Esophagus squamous epithelium (tissue), 5 donors: ENCODE measurements around the gene COQ9. TPM values are rescaled to one million over a fixed set of nuclear protein-coding genes. Genes with fewer than 3 reads are reported as not detected.
A peak's percentile ranks its signal among the peaks of the same experiment; 100 is the strongest.

Source experiments
- DNase-seq: peaks from one replicate; lab custom pipeline; 2025; lab: John Stamatoyannopoulos, UW
- H3K27ac ChIP-seq, 4 donors: fragments of 200-600 bp; sonication (generic); one replicate each; pipeline ENCODE4 v1.5.1; 2016 to 2019; ENCODE audit warnings: mild to moderate bottlenecking in 1 of 4
- H3K27me3 ChIP-seq, 4 donors: fragments of 200-600 bp; sonication (generic); 1 replicate in 3 of 4; 2 replicates in 1 of 4; pipeline versions ENCODE4 v1.5.1 to v1.6.0; 2017 to 2021; ENCODE audit warnings: antibody characterized with exemption in 1 of 4
- H3K36me3 ChIP-seq, 3 donors: fragments of 200-600 bp; sonication (generic); one replicate each; pipeline ENCODE4 v1.5.1; 2016 to 2019
- H3K4me1 ChIP-seq, 3 donors: fragments of 200-600 bp; sonication (generic); one replicate each; pipeline ENCODE4 v1.5.1; 2017 to 2019
- H3K4me3 ChIP-seq, 4 donors: fragments of 200-600 bp; sonication (generic); 1 replicate in 3 of 4; 2 replicates in 1 of 4; pipeline ENCODE4 v1.5.1; 2016 to 2019; ENCODE audit warnings: mild to moderate bottlenecking in 2 of 4, moderate library complexity in 1 of 4
- H3K9me3 ChIP-seq, 3 donors: fragments of 200-600 bp; sonication (generic); one replicate each; pipeline ENCODE4 v1.5.1; 2016 to 2019
- CTCF ChIP-seq, 6 experiments: fragments of 450-650 bp in 4 of 6; fragments of 200-600 bp in 2 of 6; sonication (generic) in 2 of 6; IDR thresholded peaks; one replicate each; pipeline ENCODE4 v1.5.1; 2016 to 2019; ENCODE audit warnings: antibody characterized with exemption in 6 of 6, mild to moderate bottlenecking in 4 of 6, moderate library complexity in 4 of 6
- POLR2A ChIP-seq, 4 donors: fragments of 450-650 bp; IDR thresholded peaks; one replicate each; pipeline ENCODE4 v1.6.1; 2017; ENCODE audit warnings: antibody characterized with exemption in 4 of 4, mild to moderate bottlenecking in 4 of 4, moderate library complexity in 3 of 4
- WGBS, 2 donors: methylation state at CpG; one replicate each; pipeline ENCODE4 v1.1.5; 2018; 5-methylcytosine and 5-hydroxymethylcytosine counted together
- intact Hi-C: fragments of 100-400 bp; cut with DNase I; formaldehyde crosslinking; loops from one replicate; pipeline ENCODE4 v1.15.0; 2022
- total RNA-seq, 4 donors: library from RNA; depleted of rRNA; stranded (reverse); fragments of >200 nt; gene quantifications; one replicate each; pipeline ENCODE4 v1.1.0, GENCODE V29; 2016
- donor health status: DM: yes; HTN: yes; CAD: no.

COQ9 gene
- total RNA-seq, 4 donors from 2014 or later: 43.6 to 62.0 (median 53.4) TPM

- no peak for TF ChIP-seq POLR2A (IDR thresholded peaks at IDR 0.05)
- TF ChIP-seq CTCF (IDR thresholded peaks at IDR 0.05): no peak
- Histone ChIP-seq H3K4me3 (no peak overlapping the region), H3K9me3 (no peaks in the 10 kb centered on the region), H3K27me3 (no peaks in the 10 kb centered on the region), H3K4me1 (peaks cover 9 to 54% (median 17%) of the 10 kb centered on the region in 3 donors), H3K36me3 (peaks cover 13 to 94% (median 35%) of the 10 kb centered on the region in 3 donors), H3K27ac (no peak overlapping the region)
- intact Hi-C loops: loop anchor here (10.0 kb wide), 1 partner anchor 51 kb away; no protein-coding TSS in a partner anchor
- DNase-seq: no peak
- 67 to 85% methylated on average over 3 of the region's 8 CpGs for WGBS, 2 donors
These were observed 26.6 kb downstream of the COQ9 start for GRCh38 chr16:57473906-57474305.

GRCh38 chr16:57474671-57475661, 27.7 kb downstream of the COQ9 start:
- H3K36me3 ChIP-seq: peaks cover 6 to 88% (median 27%) of the 10 kb centered on the region in 3 donors
- no peak overlapping the region for H3K4me3 ChIP-seq
- H3K9me3 ChIP-seq: no peaks in the 10 kb centered on the region
- DNase-seq: no peak
- no peak overlapping the region for H3K27ac ChIP-seq
- peaks cover 18 to 57% (median 27%) of the 10 kb centered on the region in 3 donors for H3K4me1 ChIP-seq
- TF ChIP-seq POLR2A (IDR thresholded peaks at IDR 0.05) (no peak), CTCF (IDR thresholded peaks at IDR 0.05) (no peak)
- 75% methylated on average over 27 of the region's 30 CpGs for WGBS, 2 donors
- intact Hi-C loops: loop anchor here (10.0 kb wide), 1 partner anchor 50 kb away; no protein-coding TSS in a partner anchor
- H3K27me3 ChIP-seq: no peaks in the 10 kb centered on the region

- Histone ChIP-seq H3K4me1 (peaks cover 23 to 57% (median 27%) of the 10 kb centered on the region in 3 donors), H3K27me3 (no peaks in the 10 kb centered on the region), H3K4me3 (no peak overlapping the region), H3K27ac (peak overlapping the region in 1 of 4 donors; percentile 34), H3K36me3 (peaks cover 0 to 80% (median 19%) of the 10 kb centered on the region in 3 donors), H3K9me3 (no peaks in the 10 kb centered on the region)
- intact Hi-C loops: loop anchor here (10.0 kb wide), 1 partner anchor 49 kb away; no protein-coding TSS in a partner anchor
- no peak for DNase-seq
- WGBS, 2 donors: 20 to 28% methylated on average over 2 to 3 of the region's 12 CpGs
- TF ChIP-seq POLR2A (IDR thresholded peaks at IDR 0.05): no peak
- peak in 4 of 6 experiments; percentile 20 to 36 (median 30) for TF ChIP-seq CTCF (IDR thresholded peaks at IDR 0.05)
These were observed 28.5 kb downstream of the COQ9 start for GRCh38 chr16:57475711-57476339.

GRCh38 chr16:57476546-57477410, 29.5 kb downstream of the COQ9 start:
- Histone ChIP-seq H3K27me3 (no peaks in the 10 kb centered on the region), H3K9me3 (no peaks in the 10 kb centered on the region), H3K36me3 (peaks cover 0 to 70% (median 13%) of the 10 kb centered on the region in 3 donors), H3K4me1 (peaks cover 23 to 52% (median 27%) of the 10 kb centered on the region in 3 donors), H3K27ac (no peak overlapping the region), H3K4me3 (no peak overlapping the region)
- TF ChIP-seq CTCF (IDR thresholded peaks at IDR 0.05) (no peak), POLR2A (IDR thresholded peaks at IDR 0.05) (no peak)
- intact Hi-C loops: loop anchor here (10.0 kb wide), 1 partner anchor 48 kb away; no protein-coding TSS in a partner anchor
- 88% methylated on average over 2 of the region's 6 CpGs; no CpG with 5 or more reads in 1 of the 2 donors for WGBS, 2 donors
- no peak for DNase-seq
